Cortex of kidney (tissue), 1 donor: ENCODE measurements around the gene KIRREL3.
"Not testable (repeated sequence)": the region's sequence is repeated elsewhere in the genome, so short reads cannot be mapped to it uniquely, and the experiment has no call there.

ENCODE experiments used
- DNase-seq: peaks from one replicate; lab custom pipeline; 2025; lab: John Stamatoyannopoulos, UW

Gene KIRREL3

GRCh38 chr11:126404367-126404766, 596.2 kb downstream of the KIRREL3 start:
- DNase-seq, result no peak

- no peak for DNase-seq
Observed at GRCh38 chr11:126403658-126404057, 596.9 kb downstream of the KIRREL3 start.

GRCh38 chr11:126403022-126403581, 597.5 kb downstream of the KIRREL3 start:
- DNase-seq, result no peak

DNA sequence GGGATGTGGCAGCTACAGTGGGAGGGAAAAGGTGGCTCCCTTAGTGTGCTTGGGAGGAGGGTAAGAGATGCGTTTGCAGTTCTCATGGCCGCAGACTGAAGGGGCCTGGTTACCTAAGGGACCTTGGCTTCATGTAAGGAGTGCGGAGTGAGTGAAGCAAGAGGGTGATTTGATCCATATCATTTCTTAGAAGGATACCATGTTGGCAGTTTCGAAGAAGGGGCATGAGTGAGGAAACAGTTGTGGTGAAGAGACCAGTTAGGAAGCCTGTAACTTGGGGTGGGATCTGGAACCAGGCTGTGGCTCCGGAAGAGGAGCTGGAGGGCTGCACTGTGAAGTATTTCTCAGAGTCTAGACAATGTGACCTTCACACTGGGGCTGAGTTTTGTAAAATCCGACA, 600.1 kb downstream of the KIRREL3 start:
- DNase-seq, result no peak

DNA sequence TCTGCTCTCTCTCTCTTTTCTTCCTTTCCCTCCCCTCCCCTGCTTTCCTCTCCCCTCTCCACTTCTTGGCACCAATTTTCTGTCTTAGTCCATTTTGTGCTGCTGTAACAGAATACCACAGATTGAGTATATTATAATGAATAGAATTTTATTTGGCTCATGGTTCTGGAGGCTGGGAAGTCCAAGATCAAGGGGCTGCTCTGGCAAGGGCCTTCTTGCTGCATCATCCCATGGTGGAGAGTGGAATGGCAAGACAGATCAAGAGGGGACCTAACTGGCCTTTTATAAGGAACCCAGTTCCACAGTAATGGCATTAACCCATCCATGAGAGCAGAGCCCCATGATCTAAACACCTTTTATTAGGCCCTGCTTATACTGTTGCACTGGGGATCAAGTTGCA, 600.6 kb downstream of the KIRREL3 start:
- no peak for DNase-seq

DNA sequence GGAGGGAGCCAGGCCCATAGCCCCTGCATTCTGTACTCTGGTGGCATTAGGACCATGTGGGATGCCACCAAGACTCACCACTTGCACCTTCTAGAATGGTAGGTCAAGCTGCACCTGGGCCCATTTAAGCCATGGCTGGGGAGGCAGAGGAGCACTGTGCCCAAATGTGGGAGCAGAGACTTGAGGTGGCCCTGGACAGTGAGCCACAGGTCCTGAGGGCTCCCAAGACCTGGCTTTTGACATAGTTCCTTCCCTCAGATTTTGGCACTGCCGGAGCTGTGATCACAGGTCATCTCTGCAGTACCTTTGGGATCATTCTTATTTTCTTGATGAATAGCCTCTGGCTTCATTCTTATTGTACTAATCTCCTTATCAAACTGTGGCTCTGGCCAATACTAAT, 601.8 kb downstream of the KIRREL3 start:
- DNase-seq, result no peak

DNA sequence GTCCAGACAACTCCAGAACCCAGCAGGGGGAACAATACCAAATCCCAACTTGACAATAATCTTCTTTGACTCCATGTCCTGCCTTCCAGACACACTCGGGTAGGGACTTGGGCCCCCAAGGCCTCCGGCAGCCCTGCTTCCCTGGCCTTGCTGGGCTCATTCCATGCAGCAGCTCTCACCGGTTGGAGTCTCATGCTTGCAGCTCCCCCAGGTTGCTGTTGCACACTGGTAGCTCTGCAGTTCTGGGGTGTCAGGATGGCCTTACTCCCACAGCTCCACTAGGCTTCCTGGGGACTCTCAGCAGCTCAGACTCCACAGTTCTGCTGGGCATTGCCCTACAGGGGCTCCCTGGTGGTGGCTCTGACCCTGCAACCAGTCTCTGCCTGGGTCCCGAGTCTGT, 602.3 kb downstream of the KIRREL3 start:
- DNase-seq, result no peak

DNA sequence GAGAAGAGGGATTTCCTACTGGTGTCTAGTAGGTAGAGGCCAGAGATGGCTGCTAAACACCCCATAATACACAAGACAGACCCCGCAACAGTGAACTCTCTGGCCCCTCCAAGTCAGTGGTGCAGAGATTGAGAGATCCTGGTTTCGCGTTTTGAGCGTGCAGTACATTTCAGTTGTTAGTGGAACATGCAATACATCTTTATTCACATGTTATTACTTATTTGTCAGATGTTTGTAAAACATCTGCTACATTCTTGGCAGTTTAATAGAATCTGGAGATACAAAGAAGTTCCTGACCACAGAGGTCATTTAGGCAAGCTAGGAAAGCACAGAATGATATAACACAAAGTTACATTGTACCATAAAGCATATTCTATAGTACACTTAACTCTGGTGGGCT, 603.6 kb downstream of the KIRREL3 start:
- no peak for DNase-seq

- not testable (repeated sequence) for DNase-seq
Observed at GRCh38 chr11:126396266-126396665, 604.3 kb downstream of the KIRREL3 start.

DNA sequence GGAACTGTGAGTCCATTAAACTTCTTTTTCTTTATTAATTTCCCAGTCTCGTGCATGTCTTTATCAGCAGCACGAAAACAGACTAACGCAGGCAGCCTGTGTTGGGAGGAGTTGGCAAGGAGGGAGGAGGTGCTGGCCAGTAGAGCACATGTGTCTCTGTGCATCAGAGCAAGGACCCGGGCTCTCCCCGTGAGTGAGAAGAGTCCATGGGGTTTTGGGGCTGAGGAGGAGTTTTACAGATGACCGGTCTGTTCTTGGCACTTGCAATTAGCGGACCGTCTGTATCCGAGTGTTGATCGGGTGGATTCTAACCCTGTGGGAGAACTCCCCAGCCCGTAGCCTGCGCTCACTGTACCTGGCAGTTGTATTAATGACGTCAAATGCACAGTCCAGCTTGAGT, 604.8 kb downstream of the KIRREL3 start:
- not testable (repeated sequence) for DNase-seq

DNA sequence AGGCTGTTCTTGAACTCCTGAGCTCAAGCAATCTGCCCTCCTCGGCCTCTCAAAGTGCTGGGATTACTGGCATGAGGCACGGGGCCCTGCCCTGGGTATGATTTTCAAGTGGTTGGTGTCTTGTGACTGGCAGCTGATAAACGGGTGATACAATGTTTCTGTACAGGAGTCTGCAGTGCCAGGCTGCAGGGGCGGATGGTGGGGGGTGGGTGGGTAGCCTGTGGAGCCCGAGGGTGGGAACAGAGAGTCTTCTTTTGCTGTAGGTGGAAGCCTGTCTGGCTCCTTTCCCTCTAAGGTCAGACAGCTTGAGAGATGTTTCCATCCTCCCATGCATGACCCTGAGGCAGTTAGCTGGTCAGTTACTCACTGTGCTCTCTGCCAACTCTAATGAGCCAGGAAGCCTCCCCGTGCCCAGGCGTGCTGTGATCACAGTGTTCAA, 605.9 kb downstream of the KIRREL3 start:
- not testable (repeated sequence) for DNase-seq

DNA sequence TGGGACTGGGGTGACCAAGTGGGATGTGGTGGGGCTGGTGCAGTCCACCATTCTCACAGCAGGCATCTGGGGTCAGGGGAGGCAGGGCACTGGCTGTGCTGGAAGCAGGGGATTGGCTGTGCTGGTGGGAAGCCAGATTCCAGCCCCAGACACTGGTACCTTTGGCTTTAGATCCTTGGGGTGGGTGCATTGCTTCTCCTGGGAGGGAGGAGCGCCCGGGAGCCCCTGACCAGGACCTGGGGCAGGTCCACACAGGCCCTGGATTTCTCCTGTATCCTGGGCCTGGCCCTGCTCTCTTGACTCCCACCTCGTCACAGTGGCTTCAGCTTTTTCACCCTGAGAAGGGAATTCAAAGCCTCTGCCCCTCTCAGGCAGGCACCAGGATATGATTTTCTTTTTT, 606.5 kb downstream of the KIRREL3 start:
- DNase-seq, result no peak

GRCh38 chr11:126393143-126393542, 607.4 kb downstream of the KIRREL3 start:
- no peak for DNase-seq

GRCh38 chr11:126392633-126393013, 607.9 kb downstream of the KIRREL3 start:
- no peak for DNase-seq

DNA sequence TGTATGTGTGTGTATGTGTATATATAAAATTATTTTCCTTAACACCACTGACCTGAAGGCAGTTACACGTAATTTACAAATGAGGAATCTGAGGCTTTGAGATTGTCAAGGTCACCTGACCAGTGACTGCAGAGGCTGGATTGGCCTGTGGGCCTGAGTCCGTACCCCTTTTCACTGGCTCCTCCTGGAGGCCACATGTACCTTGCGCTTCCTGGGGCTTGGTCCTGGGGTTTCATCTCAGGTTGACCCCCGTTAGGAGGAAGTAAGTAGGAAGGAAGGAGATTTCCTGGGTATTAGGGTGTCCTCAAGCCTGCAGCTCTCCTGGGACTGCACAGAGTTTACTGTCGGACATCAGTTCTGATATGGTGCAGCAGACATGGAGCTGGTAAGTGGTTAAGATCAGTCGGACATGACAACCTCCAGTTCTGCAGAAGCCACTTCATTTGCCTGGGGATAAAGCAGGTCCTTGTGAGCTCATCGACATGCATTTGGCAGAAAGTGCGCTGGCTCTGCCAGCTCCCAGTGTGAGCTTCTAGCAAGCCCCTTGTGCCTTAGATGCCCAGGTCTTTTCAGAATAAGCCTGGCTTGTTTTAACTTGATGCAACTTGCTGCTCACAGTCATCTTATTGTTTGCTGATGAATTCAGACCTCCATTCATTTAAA, 608.5 kb downstream of the KIRREL3 start:
- no peak for DNase-seq

- DNase-seq, result no peak
Observed at GRCh38 chr11:126391286-126391954, 609.1 kb downstream of the KIRREL3 start.

DNA sequence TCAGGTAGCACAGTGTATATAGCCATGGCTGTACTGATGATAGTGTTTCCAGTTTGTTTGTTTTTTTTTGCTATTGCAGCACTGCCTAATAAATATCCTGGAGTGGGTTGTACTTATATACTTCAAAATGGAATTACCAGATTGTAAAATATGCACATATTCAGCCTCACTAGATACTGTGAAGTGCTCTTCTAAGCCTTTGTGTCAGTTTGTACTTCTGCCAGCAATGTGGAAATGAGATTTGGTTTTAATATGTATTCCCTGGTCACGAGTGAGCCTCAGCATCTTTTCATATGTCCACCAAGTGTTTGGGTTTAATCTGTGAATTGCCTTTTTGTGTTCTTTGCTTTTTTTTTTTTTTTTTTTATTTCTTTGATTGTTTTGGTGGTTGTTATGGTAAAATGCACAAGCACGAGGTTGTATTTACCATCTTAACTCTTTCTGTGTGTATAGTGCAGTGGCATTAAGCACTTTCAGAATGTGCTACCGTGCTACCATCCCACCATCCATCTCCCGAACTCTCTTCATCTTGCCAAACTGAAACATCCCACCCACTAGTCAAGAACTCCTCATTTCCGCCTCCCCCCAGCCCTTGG, 610.2 kb downstream of the KIRREL3 start:
- DNase-seq, result no peak

DNA sequence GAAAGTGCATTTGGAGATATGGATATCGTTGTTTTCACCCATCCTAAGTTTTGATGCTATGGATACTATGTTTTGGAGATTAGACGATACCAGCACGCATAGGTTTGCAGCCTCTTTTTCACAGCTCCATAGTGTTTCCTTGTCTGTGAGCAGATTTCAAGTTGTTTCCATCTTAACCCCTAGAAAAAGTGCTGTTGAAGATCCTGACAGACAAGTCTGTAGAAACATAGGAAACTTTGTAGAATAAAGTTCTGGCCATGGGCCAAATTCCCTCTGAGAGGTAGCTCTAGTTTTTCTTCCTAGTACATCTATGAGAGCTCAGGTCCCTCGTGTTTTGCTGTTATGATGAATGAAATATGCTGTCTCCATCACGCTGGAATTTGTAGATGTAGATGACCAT, 612.7 kb downstream of the KIRREL3 start:
- no peak for DNase-seq

GRCh38 chr11:126386729-126387071, 613.9 kb downstream of the KIRREL3 start:
- DNase-seq, result not testable (repeated sequence)

- DNase-seq, result no peak
Observed at GRCh38 chr11:126385991-126386728, 614.4 kb downstream of the KIRREL3 start.

GRCh38 chr11:126384449-126385070, 616.0 kb downstream of the KIRREL3 start:
- DNase-seq, result no peak
